ENCODE data around the gene YOD1.

Gene YOD1

DNA sequence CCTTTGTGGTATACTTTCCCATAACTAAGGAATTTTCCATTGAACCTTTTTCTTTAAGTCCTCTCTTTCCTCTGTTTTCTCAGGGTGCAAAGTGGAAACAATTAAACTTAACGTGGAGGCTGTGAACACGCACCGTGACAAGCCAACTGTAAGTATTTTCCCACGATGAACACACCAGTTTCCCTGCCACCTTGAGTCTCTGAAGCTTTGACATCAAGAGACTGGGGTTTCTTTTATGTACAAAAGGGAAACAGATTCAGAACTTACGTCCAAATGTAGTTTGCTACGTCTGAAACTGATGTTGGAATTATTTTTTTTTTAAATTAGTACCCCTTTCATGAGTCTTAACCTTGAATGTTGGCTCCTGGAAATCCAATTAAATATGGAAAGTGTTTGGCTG is 20.4 kb upstream of the YOD1 start:
- no peak for DNase-seq

DNA sequence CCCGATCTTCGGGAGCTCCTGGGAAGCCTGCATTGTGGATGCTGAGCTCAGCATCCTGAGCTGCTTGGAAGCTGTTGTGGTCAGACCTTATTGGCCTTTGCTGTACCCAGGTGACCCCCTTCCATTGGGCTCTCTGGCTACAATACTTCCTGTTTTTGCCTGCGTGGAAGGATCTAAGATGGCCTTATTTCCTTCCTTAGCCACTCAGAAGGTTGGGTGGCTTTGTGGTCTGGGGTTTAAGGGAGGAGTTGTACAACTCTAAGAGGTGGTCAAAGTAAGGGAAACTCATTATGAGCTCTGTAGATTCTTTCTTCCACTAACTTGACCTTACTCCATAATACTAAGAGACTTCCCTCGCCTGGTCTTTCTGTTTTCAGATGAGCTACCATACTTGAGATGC is 19.8 kb upstream of the YOD1 start:
- DNase-seq, result no peak

GRCh38 chr1:207069858-207070506 is 19.0 kb upstream of the YOD1 start:
- no peak for DNase-seq

DNA sequence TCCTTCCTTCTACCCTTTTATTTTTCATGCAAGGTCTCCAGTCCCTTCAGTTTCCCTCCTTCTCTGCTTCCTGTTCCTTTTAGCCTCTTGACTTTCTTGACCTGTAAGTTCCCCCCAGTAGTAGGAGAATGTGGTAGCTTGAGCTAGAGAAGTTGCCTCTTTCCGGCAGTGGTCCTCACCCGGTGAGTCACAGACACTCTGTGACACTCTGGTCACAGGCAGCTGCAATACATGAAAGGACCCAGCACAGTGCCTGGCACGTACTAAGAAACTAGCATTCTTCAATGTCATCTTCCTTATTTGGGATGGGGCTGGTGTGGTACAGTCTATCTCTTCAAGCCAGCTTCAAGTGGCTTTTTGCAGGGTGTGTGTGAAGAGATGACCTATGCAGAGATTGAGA is 18.1 kb upstream of the YOD1 start:
- DNase-seq, result no peak

DNA sequence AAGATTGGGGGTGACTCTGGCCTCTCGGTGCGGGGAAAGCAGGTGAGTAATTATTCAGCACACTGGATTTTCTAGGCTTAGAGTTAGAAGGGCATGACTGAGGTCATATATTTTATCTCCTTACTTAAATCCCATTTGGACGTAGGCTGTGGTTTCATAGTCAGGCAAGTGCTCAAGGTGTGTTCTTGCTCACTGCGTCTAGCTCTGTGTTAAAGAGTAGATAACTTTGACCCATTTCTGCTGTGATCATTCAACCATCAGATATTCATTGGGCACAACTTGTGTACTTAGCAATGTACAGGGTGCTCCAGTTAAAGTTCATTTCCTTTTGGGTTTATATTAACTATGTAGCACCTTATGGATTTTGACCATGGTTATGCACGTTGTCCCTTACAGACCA is 16.7 kb upstream of the YOD1 start:
- DNase-seq, result no peak

- DNase-seq, result no peak
Measured at GRCh38 chr1:207067185-207067584, 16.2 kb upstream of the YOD1 start.

- DNase-seq, result no peak
Measured at GRCh38 chr1:207064561-207064960, 13.6 kb upstream of the YOD1 start.

- DNase-seq, result no peak
Measured at GRCh38 chr1:207063014-207063413, 12.0 kb upstream of the YOD1 start.

GRCh38 chr1:207062058-207062457 is 11.1 kb upstream of the YOD1 start:
- DNase-seq, result no peak

GRCh38 chr1:207060596-207060995 is 9.6 kb upstream of the YOD1 start:
- no peak for DNase-seq

- no peak for DNase-seq
Measured at GRCh38 chr1:207059881-207060280, 8.9 kb upstream of the YOD1 start.

- no peak for DNase-seq
Measured at GRCh38 chr1:207058878-207059867, 8.2 kb upstream of the YOD1 start.

DNA sequence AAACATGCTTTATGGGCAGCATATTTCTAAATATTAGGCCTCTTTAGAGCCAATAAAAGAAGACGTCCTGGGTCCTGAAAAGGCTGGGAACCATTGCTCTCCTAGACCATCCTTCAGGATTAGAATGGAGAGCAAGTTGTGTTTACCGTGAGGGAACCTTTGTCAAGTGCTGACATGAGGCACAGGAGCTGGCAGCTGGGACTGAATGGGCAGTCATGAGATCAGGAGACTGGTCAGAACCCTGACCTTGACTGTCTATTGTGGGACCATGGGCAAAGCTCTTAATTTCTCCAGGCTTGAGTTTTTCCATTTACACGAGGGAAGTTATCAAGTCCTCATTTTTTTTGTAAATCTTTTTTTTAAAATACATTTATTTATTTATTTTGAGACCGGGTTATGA is 7.2 kb upstream of the YOD1 start:
- DNase-seq, result no peak

GRCh38 chr1:207056673-207057072 is 5.7 kb upstream of the YOD1 start:
- DNase-seq, result no peak

DNA sequence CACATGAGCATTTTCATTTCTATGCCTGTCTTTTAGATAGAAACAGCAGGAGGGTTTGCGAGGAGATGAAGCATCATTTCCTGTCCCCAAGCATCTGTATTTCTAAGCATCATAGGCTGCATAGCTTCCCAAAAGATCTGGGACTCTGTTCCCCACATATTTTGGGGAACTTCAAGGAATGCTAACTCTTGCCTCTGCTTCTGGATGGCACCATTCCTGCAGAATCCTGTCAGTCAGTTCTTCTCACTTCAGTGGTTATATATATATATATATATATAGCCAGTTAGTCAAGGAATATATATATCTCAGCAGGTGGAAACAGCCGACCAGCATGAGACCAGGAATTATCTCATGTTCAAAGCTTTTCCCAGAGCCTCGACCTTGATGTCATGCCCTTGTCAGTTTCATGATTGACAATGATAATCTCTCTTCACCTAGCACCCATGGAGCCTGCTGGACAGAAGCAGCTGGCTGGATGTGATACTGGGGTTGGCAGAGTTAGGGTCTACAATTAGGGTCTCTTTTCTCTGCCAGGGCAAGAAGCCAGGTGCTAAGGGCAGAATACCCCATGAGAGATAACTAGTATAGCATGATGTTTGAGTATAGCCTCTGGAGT is 4.5 kb upstream of the YOD1 start:
- DNase-seq, result no peak

DNA sequence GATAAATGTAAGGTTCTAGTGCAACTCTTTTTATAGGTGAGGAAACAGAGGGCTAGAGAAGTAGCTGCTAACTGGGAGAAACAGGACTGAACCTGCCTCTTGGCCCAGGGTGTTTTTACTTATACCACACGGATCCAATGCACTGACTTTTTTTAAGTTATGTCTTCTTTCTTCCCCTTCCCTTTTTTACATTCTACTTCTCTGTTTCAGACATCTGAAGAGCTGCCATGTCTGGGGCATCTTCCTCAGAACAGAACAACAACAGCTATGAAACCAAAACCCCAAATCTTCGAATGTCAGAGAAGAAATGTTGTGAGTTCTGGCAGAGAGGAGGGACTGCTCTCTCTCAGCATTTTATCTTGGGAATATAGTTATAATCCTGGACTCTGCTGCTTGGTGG is 3.5 kb upstream of the YOD1 start:
- DNase-seq, result no peak

DNA sequence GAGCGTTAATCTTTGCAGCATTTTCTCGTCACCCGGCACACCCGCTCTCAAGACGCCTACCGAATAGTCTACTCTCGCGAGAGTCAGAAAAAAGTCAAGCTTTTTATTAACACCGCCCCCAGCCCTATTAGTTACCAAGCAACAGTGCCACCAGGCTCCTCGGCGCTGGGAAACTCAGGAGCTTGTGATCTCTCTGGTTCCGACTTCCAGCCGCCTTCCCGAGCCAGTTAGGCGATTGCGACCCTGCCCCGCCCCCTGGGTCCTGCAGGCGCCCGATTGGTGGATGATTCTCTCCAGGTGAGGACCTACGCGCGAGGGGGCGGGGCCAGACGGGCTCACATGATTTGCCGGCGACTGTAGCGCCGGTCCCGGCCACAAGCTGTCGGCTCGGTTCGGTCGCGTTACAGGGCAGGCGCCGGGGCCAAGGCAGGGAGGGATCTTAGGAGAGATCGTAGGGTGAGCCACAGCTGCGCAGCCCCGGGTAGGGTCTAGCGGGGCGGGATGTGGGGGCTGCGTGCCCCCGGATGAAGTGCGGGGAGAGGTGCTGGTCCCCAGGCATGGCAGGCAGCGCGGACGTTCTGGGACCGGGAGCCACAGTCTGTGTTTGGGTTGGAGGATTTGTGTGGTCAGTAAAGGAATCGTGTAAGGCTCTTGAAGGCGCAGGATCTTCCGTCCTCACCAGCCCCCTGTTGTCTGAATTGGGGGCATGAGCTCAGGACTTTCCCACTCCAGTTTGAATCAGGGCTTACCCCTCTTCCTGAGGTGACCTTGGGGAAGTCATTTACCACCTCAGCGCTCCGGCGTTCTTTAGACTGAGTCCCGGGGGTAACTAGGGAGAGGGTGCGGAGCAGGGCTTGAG is 2.1 kb upstream of the YOD1 start, which contains the start of gene PFKFB2:
PFKFB2 (plus strand) TSS at position 365 of the 859 bp plus-strand sequence. CDS start 1,443 bp downstream, outside the sequence.
- peak; percentile 94 for DNase-seq

- DNase-seq, result peak; percentile 91
Measured at GRCh38 chr1:207050480-207051190, 373 bp downstream of the YOD1 start.

DNA sequence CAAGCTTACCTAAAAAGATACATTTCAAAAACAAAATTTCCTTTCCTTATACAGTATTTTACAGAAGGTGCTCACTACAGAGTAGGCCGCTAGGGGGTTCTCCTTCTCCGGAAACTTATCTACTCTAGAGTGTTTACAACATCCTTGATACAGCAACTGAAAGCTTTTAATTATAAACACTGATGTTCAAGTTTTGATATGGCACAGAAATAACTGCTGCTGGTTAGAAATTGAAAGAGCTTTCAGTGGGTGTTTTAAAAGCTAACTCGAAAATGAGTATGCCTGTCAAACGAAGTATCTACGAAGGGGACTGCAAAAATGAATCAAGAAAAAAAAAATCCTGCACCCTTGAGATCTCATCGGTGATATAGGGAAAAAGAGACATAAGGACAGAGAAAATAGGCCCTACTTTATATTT is 1.0 kb downstream of the YOD1 start:
- DNase-seq, result peak; percentile 64

- DNase-seq, result no peak
Measured at GRCh38 chr1:207049514-207049913, 1.5 kb downstream of the YOD1 start.

GRCh38 chr1:207049054-207049453 is 2.0 kb downstream of the YOD1 start:
- no peak for DNase-seq

DNA sequence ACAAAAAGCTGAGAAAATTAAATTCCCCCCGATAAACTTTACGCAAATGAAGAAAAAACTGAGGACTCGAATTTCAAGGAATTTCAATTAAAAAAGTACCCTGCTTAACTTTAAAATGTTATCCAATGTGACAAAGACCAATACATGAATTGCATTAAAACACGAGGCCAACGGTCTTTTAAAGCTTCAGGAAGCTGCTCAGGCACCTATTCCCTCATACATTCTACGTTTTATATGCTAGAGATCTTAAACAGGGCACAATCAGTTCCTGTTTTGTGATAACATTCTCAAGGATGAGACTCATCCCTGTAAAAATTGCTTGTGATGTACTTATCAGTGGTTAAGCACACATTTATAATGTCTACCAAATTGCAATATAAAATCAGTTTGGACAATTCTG is 3.0 kb downstream of the YOD1 start:
- DNase-seq, result no peak
